Endometrial microvascular endothelial cells (primary cell): ENCODE results near the gene UMODL1. TPM values are rescaled to one million over a fixed set of nuclear protein-coding genes. Genes with fewer than 3 reads are reported as not detected.

Source experiments
- in situ Hi-C: cut with HindIII; loops from 2 replicates; pipeline ENCODE4 v1.10.0; 2017; ENCODE audit warnings: low sequenced_read_pairs, low pct_unique_long_range_greater_than_20kb; ENCODE audit errors: inconsistent ontology term
- total RNA-seq: library from RNA; depleted of rRNA; stranded (reverse); fragments of >200 nt; gene quantifications from one replicate; pipeline ENCODE4 v1.2.3, GENCODE V29; 2015; ENCODE audit errors: inconsistent ontology term

Gene UMODL1, protein sequence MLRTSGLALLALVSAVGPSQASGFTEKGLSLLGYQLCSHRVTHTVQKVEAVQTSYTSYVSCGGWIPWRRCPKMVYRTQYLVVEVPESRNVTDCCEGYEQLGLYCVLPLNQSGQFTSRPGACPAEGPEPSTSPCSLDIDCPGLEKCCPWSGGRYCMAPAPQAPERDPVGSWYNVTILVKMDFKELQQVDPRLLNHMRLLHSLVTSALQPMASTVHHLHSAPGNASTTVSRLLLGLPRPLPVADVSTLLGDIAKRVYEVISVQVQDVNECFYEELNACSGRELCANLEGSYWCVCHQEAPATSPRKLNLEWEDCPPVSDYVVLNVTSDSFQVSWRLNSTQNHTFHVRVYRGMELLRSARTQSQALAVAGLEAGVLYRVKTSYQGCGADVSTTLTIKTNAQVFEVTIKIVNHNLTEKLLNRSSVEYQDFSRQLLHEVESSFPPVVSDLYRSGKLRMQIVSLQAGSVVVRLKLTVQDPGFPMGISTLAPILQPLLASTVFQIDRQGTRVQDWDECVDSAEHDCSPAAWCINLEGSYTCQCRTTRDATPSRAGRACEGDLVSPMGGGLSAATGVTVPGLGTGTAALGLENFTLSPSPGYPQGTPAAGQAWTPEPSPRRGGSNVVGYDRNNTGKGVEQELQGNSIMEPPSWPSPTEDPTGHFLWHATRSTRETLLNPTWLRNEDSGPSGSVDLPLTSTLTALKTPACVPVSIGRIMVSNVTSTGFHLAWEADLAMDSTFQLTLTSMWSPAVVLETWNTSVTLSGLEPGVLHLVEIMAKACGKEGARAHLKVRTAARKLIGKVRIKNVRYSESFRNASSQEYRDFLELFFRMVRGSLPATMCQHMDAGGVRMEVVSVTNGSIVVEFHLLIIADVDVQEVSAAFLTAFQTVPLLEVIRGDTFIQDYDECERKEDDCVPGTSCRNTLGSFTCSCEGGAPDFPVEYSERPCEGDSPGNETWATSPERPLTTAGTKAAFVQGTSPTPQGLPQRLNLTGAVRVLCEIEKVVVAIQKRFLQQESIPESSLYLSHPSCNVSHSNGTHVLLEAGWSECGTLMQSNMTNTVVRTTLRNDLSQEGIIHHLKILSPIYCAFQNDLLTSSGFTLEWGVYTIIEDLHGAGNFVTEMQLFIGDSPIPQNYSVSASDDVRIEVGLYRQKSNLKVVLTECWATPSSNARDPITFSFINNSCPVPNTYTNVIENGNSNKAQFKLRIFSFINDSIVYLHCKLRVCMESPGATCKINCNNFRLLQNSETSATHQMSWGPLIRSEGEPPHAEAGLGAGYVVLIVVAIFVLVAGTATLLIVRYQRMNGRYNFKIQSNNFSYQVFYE
- not detected for total RNA-seq

DNA sequence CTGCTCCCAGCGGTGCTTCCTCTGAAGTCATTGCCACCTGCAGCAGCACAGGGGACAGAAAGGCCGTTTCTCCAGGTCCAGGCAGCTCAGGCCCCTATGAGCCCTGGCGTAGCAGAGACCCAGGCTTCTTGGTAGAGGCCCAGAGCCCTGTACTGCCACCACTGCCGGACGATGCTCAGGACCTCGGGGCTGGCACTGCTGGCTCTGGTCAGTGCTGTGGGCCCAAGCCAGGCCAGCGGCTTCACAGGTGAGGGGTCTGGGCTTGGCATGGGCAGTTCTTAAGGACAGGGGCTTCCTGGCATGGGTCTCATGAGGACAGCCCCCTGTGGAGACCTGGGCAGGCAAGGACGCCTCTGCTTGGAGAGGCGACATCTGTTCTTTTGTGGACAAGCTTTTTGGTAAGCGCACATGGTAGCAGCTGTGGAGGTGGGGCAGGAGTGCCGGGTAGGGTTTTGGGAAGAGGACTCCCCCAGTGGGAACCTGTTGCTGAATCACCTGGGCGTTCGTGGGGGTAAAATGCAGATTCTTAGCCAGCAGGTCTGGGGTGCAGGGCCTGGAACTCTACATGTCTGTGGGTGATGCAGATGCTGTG is at the start of gene UMODL1:
Gene UMODL1 (plus strand): TSS at position 172 of the 592 bp plus-strand sequence. CDS start 0 bp downstream, at position 172.
- in situ Hi-C loops = no loop called here

DNA sequence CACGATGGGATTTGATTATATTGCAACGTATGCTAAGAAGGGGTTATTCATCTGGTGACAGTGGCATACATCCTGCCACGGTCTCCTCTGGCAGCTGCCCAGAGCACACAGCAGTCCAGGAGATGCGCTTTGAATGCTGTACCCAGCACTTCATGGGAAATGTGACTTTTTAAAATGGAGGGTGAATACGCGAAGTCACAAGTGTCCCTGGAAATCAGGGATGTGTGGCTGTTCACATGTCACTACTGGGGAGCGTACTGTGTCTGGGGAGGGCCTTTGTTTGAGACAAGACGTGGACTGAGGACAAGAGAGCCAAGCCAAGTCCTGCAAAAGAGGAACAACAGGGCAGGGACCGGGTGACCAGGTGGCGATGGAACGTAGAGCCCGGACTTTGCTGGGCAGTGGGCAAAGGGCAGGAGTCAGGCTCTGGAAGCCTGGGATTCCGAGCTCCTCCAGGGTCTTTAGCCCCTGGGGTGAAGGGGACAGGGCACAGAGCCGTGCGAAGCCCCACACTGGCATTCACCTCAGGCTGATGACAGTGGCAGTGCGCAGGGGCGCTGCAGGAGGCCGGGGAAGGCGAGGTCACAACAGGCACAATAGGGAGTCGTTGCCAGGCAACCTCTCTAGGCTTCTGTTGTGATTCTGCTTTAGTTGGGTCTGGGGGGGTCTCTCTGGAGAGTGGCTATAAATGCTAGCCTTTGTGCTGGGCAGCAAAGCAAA is 49.6 kb upstream of the UMODL1 start:
- in situ Hi-C loops = no loop called here

DNA sequence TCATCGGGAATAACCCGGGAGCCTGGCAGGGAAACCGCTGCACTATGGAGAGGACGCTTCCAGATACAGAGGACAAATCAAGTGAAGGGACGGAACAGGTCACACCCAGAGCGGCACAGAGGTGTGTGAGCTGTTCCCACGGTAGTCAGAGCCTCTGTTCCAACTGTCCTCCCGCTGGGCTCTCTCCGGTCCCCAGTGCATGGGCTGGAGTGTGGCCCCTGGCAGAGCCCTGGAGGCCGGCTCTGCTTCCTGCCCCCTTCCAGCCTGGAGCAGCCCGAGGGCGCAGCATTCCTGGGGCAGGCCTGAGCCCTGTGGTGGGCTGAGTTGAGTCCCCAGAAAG is 49.1 kb upstream of the UMODL1 start:
- in situ Hi-C loops = no loop called here

DNA sequence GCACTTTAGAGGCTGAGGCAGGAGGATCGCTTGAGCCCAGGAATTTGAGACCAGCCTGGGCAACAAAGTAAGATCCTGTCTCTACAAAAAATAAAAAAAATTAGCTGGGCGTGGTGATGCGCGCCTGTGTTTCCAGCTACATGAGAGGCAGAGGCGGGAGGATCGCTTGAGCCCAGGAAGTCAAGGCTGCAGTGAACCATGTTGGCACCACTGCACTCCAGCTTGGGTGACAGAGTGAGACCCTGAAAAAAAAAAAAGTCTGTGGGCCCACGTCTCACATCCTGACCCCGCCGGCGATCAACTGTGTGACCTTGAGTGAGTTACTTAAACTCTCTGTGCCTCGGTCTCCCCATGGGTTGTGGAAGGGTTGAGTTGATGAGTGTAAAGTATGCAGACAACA is 48.2 kb upstream of the UMODL1 start:
- in situ Hi-C loops = no loop called here

DNA sequence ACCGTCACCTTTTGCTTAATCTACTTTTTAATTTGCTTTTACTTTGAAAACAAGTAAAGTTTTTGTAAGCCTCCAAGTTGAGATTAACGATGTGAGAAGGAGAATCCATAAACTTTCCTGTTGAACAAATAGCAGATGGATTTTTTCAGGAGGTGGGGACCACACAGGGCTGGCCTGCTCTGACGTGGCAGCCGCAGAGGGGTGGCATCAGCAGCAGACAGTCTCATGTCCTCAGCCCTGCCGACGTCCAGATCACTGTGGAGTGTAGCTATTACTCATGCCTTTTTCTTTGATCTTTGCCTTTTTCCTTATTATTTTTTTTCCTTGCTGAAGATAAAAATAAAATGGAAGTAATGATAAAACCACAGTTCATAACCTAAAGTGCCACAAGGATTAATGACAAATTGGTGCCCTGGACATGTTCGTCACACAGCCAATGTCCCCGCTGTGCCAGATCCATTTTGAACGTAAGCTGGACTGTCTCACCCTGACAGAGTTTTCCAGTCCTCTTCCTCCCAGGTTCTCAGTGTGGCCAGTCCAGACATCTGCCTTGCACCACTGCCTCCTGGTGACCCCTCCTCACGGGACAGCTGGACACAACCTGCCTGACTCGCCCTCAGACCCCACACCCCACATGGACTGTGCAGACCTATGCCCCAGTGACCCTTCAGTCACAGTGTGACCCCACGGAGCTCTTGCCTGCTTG is 45.6 kb upstream of the UMODL1 start:
- in situ Hi-C loops = no loop called here

DNA sequence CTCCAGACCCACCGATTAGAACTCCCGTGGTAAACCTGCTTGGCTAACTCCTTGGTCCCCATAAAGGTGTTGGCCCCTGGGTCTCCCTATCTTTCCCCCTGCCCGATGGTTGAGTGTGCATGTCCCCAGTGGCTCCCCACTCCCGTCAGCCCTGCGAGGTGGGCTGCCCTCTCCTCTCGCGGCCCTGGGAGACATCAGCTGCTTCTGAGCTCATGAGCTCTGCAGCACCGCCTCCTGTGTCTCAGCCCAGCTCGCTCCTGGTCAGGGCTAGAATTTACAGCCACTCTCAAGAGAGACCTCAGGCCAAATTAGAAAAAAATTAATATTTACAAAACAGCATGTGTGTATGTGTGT is 45.1 kb upstream of the UMODL1 start:
- in situ Hi-C loops = no loop called here

DNA sequence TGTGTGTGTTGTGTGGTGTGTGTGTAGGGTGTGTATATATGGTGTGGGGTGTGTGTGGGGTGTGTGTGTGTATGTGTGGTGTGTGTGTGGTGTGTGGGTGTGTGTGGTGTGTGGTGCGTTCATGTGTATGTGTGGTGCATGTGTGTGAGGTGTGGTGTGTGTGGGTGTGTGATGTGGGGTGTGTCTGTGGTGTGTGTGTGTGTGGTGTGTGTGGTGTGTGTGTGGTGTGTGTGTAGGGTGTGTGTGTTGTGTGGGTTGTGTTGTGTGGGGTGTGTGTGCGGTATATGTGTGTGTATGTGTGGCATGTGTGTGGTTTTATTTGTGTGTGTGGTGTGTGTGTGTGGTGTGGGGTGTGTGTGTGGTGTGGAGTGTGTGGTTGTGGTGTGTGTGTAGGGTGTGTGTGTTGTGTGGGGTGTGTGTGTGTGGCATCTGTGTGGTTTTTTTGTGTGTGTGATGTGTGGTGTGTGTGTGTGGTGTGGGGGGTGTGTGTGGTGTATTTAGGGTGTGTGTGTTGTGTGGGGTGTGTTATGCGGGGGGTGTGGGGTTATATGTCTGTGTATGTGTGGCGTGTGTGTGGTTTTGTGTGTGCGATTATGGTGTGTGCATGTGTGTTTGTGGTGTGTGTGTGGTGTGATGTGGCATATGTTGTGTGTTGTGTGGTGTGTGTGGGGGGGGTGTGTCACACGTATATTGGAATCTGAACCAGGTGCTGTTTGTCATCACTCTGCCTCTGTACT is 43.9 kb upstream of the UMODL1 start:
- in situ Hi-C loops = no loop called here

DNA sequence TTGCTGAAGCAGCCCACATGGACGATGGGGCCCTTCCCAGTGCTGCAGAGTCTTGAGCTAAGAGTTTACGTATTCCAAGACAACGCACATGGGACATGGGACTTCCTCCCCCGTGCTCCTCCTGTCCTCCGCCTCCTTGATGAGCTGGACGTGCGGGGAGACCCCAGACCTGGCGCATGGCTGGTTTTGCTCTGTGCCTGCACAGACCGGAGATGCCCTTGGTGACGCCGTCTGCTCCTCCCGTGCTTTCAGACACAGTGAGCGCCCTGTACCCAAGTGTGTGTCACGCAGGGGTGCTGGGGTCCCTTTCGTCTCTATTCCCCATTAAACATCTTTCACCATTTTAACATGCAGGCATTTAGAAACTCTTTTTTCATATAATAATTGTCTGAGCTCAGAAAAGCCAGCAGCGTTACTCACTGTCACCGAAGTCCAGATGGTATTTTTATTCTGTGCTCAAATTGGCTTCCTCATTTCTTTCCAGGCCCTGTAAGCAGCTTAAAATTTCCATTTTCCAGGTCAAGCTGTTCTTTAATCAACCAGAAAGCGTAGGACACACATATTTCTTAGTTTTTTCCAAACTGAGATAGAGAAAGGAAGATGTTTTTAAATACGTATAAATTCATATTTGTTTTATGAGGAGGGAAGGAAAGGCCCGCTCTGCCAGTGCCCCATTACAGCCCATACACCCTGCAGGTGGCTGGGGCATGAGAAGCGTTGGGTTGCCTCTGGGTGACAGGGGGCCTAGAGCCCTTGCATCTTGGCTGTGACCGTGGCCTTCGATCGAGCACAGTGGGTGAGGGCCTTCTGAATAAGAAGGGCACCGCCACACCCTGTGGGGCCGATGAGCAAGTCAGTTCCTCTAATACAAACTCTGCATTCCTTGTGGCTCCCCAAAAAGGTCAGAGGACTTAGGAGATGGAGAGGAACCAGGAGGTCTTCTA is 43.0 kb upstream of the UMODL1 start:
- in situ Hi-C loops = no loop called here

DNA sequence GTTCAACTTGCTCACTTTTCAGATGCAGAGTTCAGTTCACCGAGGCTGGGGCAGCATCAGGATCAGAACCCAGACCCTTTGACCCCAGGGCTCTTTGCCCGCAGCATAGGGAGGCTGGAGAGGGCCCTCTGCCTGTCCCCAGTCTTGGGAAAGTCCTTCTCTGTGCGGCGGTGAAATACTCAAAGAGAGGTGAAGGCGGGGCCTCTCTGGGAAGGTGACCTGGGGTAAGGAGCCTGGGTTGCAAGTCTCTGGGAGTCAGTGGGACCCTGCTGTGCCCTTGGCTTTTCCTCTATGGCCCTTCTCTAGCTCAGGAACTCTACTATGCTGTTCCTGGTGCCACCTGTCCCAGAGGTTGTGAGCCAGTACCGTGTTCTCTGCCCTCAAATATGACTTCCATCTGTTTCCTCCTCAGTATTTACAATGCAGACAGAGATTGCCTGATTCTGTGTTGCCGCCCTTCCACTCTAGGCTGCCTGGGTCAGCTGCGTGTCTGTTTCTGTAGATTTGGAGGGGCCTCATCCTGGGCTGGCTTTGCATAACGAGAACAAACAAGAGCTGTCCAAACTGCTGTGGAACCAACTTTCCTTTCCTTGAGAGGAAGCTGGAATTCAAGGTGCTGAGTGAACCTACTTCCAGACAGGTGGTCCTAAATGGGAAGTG is 42.2 kb upstream of the UMODL1 start:
- in situ Hi-C loops = no loop called here

DNA sequence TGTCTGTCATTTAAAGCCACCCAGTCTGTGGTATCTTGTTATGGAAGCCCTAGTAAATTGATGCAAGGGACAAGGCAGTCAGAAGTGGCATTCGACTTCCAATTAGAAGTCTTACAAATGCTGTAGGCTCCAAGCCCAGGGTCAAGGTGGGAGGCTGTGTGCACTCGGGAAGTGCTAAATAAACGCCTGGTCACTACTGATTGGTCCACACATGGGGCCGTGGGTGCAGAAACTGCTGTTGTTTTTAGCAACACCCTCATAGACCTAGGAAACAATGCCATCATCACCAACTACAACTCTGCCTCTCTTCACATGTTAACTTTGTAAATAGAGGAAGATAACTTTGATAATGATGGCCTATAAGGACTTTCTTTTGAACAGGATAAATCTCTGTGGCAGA is 40.8 kb upstream of the UMODL1 start:
- in situ Hi-C loops = no loop called here

DNA sequence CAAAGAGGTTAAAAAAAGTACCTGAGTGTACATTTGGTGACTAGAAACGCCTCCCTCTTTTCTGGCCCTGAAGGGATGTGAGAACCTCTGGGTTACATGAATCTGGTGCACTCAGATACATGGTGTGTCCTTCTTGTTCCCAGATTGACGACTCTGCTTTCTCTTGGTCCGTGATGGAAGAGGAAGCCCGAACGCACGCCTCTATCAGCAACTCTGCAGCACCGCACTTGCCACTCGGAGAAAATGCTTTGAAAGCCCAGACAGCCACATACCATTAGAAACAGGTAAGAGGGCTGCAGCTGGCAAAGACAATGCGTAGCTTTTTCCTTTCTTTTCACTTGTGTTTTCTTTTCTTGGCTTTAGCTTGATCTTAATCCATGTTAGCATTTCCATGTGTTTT is 39.9 kb upstream of the UMODL1 start:
- in situ Hi-C loops = no loop called here

DNA sequence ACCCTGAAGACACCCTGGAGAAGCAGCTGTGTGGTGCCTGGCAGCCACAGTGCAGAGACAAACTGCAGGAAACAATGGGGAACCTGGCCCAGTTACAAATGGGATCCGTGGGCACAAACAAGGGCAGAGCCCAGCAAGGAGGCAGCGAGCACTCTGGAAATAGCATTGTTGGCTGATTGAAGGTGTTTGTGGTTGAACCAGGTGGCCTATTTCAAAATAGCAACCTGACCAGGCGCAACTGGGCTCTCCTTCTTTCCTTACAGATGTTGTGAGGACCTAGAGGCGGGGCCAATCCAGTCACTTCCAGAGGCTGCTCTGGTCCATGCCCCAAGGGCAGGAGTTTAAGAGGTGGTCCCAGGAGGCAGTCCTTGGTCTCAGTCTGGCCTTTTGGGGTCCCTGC is 39.3 kb upstream of the UMODL1 start:
- in situ Hi-C loops = no loop called here

DNA sequence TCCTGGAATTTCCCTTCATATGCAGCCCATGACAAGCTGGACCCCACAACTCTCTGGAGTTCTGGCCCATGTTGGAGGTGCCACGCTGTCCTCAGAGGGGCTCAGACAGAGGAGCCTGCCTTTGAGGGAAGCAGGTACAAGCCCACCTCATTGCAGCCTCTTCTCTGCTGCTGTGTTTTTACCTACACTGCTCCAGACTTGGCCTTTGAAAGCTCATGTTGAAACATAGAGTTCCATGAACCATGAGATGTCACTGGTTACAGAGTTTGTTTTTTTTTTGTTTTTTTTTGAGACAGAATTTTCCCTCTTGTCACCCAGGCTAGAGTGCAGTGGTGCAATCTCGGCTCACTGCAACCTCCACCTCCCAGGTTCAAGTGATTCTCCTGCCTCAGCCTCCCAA is 38.9 kb upstream of the UMODL1 start:
- in situ Hi-C loops = no loop called here

DNA sequence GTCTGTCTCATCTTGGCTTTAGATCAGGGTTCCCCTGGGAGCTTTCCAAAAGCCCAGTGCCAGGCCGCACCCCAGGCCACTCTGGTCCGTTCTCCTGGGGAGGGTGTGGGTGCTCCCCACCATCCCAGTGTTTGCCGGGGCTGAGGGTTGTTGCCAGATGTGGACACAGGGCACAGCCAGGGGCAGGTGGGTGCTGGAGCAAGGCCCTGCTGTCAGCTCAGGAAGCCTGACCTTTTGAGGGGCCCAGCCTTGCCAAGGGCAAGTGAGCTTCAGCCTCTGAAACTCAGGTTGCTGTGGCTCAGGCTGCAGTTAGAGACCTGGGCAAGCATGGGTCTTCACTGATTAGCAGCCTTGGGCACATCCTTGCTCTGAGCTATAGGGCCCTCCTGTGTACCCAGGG is 38.1 kb upstream of the UMODL1 start:
- in situ Hi-C loops = no loop called here

DNA sequence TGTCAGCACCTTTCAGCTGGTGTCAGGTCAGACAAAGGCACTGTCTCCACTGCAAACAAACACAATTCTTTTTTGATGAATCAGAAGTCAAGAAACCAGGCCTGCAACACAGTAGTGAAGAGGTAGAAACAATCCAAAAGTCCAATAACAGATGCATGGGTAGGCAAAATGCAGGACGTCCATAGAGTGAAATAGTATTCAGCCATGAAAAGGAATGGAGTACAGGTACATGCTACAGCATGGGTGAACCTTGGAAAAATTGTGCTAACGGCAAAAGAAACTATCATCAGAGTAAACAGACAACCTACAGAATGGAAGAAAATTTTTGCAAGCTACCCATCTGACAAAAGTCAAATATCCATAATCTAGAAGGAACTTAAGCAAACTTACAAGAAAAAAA is 34.8 kb upstream of the UMODL1 start:
- in situ Hi-C loops = no loop called here

DNA sequence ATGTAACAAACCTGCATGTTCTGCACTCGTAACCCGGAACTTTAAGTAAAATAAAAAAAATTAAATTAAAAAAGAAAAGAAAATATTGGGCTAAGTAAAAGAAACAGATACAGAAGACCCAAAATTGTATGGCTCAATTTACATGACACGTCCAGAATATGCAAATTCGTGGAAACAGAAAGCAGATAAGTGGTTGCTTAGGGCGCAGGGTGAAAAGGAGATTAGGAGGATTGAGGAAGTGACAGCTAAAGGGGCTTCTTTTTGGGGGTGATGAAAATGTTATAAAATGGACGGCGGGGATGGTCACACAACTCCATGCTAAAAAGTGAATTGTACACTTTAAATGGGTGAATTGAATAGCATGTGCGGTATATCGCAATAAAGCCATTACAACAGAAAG is 33.6 kb upstream of the UMODL1 start:
- in situ Hi-C loops = no loop called here
